GM12865 (cell line): ENCODE measurements around the gene CCL19.

Experiments
- DNase-seq: peaks from one replicate; pipeline ENCODE4 v3.0.0; 2010; ENCODE audit warnings: low read depth
- H3K4me3 ChIP-seq: 2 replicates; pipeline ENCODE4 v1.5.1; 2011; ENCODE audit warnings: mild to moderate bottlenecking, low read depth, low read length, control low read depth
- CTCF ChIP-seq: IDR thresholded peaks from 2 replicates; pipeline ENCODE4 v1.5.1; 2011; ENCODE audit warnings: low read length, control low read depth, low read depth, inconsistent platforms; ENCODE audit not compliant: insufficient read depth; ENCODE audit errors: missing control alignments

The CCL19 gene

DNA sequence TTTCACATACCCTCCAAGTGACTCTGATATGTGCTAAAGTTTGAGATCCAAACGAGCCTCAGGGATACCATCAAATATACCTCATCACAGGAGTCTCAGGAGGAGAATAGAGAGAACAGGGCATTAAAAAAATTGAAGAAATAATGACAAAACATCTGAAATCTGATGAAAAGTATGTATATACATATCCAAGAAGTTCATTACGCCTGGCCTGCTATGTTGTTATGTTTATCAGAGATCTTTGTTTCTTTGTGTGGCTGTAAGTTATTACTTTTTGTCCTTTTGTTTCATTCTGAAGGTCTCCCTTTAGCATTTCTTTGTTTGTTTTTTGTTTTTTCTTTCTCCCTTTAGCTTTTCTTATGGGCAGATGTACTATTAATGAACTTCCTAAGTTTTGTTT lies 2.5 kb upstream of the CCL19 start:
- TF ChIP-seq CTCF = no peak
- no peak overlapping the region for H3K4me3 ChIP-seq
- no peak for DNase-seq

GRCh38 chr9:34691936-34692315 lies 850 bp upstream of the CCL19 start:
- H3K4me3 ChIP-seq = no peak overlapping the region
- TF ChIP-seq CTCF = no peak
- no peak for DNase-seq

- no peak overlapping the region for H3K4me3 ChIP-seq
- no peak for TF ChIP-seq CTCF
- no peak for DNase-seq
Observed at GRCh38 chr9:34689512-34689911, 1.6 kb downstream of the CCL19 start.

GRCh38 chr9:34689116-34689470 lies 2.0 kb downstream of the CCL19 start:
- H3K4me3 ChIP-seq = no peak overlapping the region
- DNase-seq = no peak
- no peak for TF ChIP-seq CTCF

- DNase-seq = no peak
- no peak for TF ChIP-seq CTCF
- H3K4me3 ChIP-seq = no peak overlapping the region
Observed at GRCh38 chr9:34688329-34689115, 2.6 kb downstream of the CCL19 start.

GRCh38 chr9:34687276-34688030 lies 3.6 kb downstream of the CCL19 start:
- H3K4me3 ChIP-seq = no peak overlapping the region
- no peak for DNase-seq
- TF ChIP-seq CTCF = no peak

DNA sequence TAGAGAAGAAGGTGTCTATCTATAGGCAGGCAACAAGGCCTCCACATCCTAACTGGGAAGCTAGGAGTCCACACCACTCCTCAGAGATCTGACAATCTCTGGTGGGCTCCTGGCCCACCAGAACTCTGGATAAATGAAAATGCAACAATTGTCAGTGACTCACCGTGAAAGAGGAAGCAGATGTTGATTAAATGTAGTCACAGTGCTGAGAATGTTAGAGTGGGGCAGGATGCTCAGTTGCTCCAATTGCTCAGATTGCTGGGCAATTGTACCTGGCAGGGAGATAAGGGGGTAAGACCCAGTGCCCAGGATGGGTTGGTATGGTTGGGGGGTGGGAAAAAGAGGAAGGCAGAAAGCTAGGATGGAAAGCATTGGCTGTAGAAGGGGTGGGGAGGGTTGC lies 4.3 kb downstream of the CCL19 start:
- H3K4me3 ChIP-seq = no peak overlapping the region
- TF ChIP-seq CTCF = no peak
- DNase-seq = no peak
